ENCODE results near the gene PROK2. TPM values are rescaled to one million over a fixed set of nuclear protein-coding genes. Genes with fewer than 3 reads are reported as not detected.

The PROK2 gene
- total RNA-seq, 4 donors from 2014 or later, result 1.1 to 1.3 TPM; not detected in 2

DNA sequence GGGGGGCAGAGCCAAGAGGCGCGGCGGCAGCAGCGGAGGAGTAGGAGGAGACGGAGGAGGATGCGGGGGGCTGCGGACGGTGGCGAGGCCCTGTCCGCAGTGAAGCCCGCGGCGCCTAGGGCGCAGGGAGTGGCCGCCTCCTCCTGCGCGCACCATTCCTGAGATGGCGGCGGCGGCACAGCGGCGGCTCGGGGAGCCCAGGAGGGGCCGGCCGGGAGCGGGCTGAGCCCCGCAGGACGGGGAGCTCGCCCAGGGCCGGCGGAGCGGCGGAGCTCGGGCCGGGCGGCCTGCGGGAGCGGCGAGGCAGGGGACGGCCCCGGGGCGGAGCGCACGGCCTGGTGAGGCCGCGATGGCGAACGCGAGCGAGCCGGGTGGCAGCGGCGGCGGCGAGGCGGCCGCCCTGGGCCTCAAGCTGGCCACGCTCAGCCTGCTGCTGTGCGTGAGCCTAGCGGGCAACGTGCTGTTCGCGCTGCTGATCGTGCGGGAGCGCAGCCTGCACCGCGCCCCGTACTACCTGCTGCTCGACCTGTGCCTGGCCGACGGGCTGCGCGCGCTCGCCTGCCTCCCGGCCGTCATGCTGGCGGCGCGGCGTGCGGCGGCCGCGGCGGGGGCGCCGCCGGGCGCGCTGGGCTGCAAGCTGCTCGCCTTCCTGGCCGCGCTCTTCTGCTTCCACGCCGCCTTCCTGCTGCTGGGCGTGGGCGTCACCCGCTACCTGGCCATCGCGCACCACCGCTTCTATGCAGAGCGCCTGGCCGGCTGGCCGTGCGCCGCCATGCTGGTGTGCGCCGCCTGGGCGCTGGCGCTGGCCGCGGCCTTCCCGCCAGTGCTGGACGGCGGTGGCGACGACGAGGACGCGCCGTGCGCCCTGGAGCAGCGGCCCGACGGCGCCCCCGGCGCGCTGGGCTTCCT is 31.0 kb downstream of the PROK2 start, which contains the start of gene GPR27:
Gene GPR27, plus strand, starts transcription at position 155 of the 909 bp plus-strand sequence. Its CDS starts 195 bp downstream, at position 350.
- no peaks in the 10 kb centered on the region for H3K9me3 ChIP-seq
- peaks cover 0 to 27% (median 0%) of the 10 kb centered on the region in 3 donors for H3K4me1 ChIP-seq
- peaks cover 26% of the 10 kb centered on the region for H3K27me3 ChIP-seq
- H3K4me3 ChIP-seq, result peak within 1 kb of the TSS; percentile 31 to 65
- no peaks in the 10 kb centered on the region for H3K36me3 ChIP-seq
- H3K27ac ChIP-seq, result peak within 1 kb of the TSS in 3 of 4 donors; percentile 43 to 47 (median 44)
- ATAC-seq, result peak; percentile 40
- TF ChIP-seq POLR2AphosphoS5 (IDR thresholded peaks at IDR 0.05) (no peak), EP300 (IDR thresholded peaks at IDR 0.05) (no peak), POLR2A (IDR thresholded peaks at IDR 0.05) (no peak)
- TF ChIP-seq, protein P1, sequence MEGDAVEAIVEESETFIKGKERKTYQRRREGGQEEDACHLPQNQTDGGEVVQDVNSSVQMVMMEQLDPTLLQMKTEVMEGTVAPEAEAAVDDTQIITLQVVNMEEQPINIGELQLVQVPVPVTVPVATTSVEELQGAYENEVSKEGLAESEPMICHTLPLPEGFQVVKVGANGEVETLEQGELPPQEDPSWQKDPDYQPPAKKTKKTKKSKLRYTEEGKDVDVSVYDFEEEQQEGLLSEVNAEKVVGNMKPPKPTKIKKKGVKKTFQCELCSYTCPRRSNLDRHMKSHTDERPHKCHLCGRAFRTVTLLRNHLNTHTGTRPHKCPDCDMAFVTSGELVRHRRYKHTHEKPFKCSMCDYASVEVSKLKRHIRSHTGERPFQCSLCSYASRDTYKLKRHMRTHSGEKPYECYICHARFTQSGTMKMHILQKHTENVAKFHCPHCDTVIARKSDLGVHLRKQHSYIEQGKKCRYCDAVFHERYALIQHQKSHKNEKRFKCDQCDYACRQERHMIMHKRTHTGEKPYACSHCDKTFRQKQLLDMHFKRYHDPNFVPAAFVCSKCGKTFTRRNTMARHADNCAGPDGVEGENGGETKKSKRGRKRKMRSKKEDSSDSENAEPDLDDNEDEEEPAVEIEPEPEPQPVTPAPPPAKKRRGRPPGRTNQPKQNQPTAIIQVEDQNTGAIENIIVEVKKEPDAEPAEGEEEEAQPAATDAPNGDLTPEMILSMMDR (IDR thresholded peaks at IDR 0.05), result no peak
- WGBS, 2 donors (ENCODE audit: low coverage in 1 of 2), result 0% methylated on average over 3 of the region's 131 CpGs; no CpG with 5 or more reads in 1 of the 2 donors

DNA sequence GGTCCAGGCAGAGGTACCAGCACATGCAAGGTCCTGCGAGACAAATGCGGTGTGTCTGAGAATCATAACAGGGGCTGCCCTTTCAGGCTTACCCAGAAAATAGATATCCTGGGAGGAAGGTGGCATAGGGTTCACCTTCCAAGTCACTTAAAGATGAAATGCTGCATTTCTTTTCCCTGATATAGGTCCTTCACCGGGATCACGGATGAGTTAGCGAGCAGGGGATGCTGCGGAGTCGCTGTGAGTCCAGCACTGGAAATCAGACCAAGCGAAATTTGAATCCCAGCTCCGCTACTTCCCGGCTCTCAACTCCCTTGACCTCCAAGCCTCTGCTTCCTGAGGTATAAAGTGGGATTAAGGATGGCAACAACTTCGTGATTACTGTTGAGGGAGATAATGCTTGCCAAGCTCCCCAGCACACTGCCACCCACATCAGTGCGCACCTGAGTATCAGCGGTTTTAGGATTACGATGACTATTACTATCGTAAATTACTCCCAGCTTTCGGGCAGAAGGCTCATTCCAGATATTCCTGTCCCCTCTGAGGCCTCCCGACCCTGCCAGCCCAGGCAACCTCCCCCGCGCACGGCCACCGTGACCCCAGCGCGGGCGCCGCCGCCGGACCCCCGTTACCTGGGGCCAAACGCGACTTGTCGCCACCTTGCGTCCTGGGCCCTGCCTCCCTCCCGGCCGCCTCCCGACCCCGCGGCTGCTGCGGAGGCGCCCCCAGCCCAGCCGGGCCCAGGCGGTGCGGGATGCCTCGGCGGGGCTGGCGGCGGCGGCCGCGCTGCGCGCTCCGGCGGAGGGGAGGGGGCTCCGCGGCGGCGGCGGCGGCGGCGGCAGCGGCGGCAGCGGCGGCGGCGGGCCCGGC is 31.9 kb downstream of the PROK2 start:
- Histone ChIP-seq H3K4me3 (peak overlapping the region; percentile 31 to 65), H3K27me3 (peaks cover 26% of the 10 kb centered on the region), H3K27ac (no peak overlapping the region), H3K36me3 (no peaks in the 10 kb centered on the region), H3K9me3 (no peaks in the 10 kb centered on the region), H3K4me1 (peaks cover 0 to 27% (median 0%) of the 10 kb centered on the region in 3 donors)
- ATAC-seq, result peak; percentile 17
- WGBS, 2 donors (ENCODE audit: low coverage in 1 of 2), result 52 to 64% methylated on average over 10 to 11 of the region's 68 CpGs
- TF ChIP-seq EP300 (IDR thresholded peaks at IDR 0.05), result no peak
- TF ChIP-seq, protein P1 (IDR thresholded peaks at IDR 0.05), result no peak
- TF ChIP-seq POLR2A (IDR thresholded peaks at IDR 0.05), result no peak
- no peak for TF ChIP-seq POLR2AphosphoS5 (IDR thresholded peaks at IDR 0.05)

DNA sequence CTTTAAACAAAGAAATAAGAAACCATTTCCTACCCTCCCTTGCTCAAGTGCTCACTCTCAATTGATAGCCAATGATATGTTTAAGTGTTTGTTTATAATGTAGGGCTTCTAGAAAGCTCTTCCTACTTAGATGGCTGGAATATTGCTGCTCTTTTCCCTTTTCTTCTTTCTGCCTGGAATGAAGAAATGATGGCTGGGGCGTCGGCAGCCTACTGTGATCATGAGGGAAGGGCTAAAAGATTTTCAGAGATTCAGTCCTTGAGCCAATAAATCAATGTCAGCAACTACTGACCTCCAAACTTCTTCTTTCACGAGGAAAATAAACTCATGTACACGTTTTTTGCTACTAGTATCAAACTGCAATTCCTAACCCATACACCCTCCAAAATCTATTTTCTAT is 33.3 kb downstream of the PROK2 start:
- TF ChIP-seq POLR2AphosphoS5 (IDR thresholded peaks at IDR 0.05), result no peak
- no peak for TF ChIP-seq POLR2A (IDR thresholded peaks at IDR 0.05)
- TF ChIP-seq EP300 (IDR thresholded peaks at IDR 0.05), result no peak
- TF ChIP-seq, protein P1 (IDR thresholded peaks at IDR 0.05), result no peak
- H3K4me1 ChIP-seq, result peaks cover 0 to 27% (median 0%) of the 10 kb centered on the region in 3 donors
- H3K27me3 ChIP-seq, result peaks cover 26% of the 10 kb centered on the region
- no peak overlapping the region for H3K27ac ChIP-seq
- no peaks in the 10 kb centered on the region for H3K36me3 ChIP-seq
- ATAC-seq, result no peak
- no peaks in the 10 kb centered on the region for H3K9me3 ChIP-seq
- no peak overlapping the region for H3K4me3 ChIP-seq
- 96 to 100% methylated on average over 3 to 4 of the region's 4 CpGs for WGBS, 2 donors (ENCODE audit: low coverage in 1 of 2)

DNA sequence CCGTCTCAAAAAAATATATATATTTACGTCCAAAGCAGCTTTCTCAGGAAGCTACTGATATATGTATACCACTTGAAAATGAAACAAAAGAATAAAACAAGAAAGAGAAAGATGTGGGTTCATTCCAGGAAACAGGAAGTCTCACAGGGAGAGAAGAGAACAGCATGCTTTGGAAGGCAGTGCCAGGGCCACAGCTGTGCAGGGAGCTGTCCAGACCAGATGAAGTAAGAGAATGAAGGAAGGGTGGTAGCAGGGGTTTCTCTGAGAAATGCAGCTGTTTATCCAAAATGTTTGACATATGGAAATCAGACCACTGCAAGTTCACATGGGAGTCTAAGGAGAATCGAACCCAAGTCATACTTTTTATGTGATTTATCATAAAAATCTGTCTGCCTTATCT is 40.2 kb downstream of the PROK2 start:
- no peaks in the 10 kb centered on the region for H3K36me3 ChIP-seq
- H3K27ac ChIP-seq, result no peak overlapping the region
- no peaks in the 10 kb centered on the region for H3K27me3 ChIP-seq
- no peaks in the 10 kb centered on the region for H3K4me1 ChIP-seq
- TF ChIP-seq, protein P1 (IDR thresholded peaks at IDR 0.05), result no peak
- no peak for TF ChIP-seq POLR2AphosphoS5 (IDR thresholded peaks at IDR 0.05)
- no peak for TF ChIP-seq EP300 (IDR thresholded peaks at IDR 0.05)
- TF ChIP-seq POLR2A (IDR thresholded peaks at IDR 0.05), result no peak
- no peak overlapping the region for H3K4me3 ChIP-seq
- ATAC-seq, result no peak
- H3K9me3 ChIP-seq, result peaks cover 0 to 46% (median 0%) of the 10 kb centered on the region in 3 donors
- WGBS, 2 donors (ENCODE audit: low coverage in 1 of 2), result 40 to 78% methylated on average over 1 to 3 of the region's 3 CpGs

Data from gastroesophageal sphincter (tissue), 4 donors.